Measurements from ENCODE around the gene ATG14. TPM values are rescaled to one million over a fixed set of nuclear protein-coding genes. Genes with fewer than 3 reads are reported as not detected.
A peak's percentile ranks its signal among the peaks of the same experiment; 100 is the strongest.

ATG14 gene
- polyA plus RNA-seq, 1 of the 3 experiments (the other 2 are of a cell fraction) = 4.3 TPM

DNA sequence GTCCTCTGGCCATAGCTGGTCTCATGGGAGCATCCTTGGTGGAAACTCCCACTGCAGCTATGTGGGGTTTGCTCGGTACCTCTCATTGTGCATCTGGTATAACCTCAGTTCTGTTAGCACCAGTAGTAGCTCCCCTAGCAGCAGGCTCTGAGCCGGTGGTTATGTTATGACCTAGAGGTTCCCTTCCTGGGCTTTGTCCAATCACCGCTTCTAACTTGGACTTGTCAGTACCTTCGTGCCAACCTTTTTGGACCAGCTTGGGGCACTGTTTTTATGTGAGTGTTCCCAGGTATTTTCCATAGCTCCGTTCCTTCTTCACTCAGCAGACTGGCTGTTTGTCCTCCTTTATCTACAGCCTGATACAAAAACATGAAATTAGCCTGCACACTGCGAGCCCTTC is 55.7 kb downstream of the ATG14 start:
- CTCF ChIA-PET = interaction anchor here (1.0 to 5.2 kb wide), 15 partner anchors 8 to 144 kb away, joined by 3 to 94 read pairs (median 12); partner anchors contain the start of gene FBXO34

DNA sequence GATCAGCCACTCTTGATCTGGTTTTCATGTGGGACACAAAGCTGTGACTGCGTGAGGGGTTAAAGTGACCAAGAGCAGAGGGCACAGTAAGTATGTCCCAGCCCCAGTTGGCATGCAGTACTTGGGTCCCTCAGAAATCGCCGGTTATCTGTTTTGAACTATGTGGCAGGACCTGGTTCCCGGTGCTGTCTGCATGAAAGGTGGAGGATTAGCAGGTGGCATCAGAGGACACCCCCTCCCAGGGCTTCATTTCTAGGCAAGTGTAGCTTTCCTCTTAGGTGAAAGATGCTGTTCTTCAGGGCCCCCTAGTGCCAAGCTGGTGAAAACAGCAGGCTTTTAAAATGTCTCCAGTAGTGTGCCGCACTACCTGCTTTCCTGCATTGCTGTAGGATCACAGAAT is 57.1 kb downstream of the ATG14 start:
- no peaks in the 10 kb centered on the region; the same call in 1 of the 2 replicates for H3K79me2 ChIP-seq (ENCODE audit: insufficient read depth)
- H3K9me3 ChIP-seq = no peaks in the 10 kb centered on the region
- no peak overlapping the region for H2AFZ ChIP-seq (ENCODE audit: low read depth)
- no peaks in the 10 kb centered on the region; a peak in 1 of 4 replicates for H3K4me1 ChIP-seq (ENCODE audit: control insufficient read depth in 1 of 2, insufficient read depth in 2 of 2, low read depth in 1 of 2, low read length in 1 of 2)
- H3K4me2 ChIP-seq = no peak overlapping the region
- peak; percentile 63 for DNase-seq
- no peak overlapping the region; a peak in 1 of 4 replicates for H3K27ac ChIP-seq (ENCODE audit: low read depth in 2 of 2, low read length in 1 of 2)
- no peak overlapping the region for H3K4me3 ChIP-seq (ENCODE audit: low read depth in 2 of 2, low read length in 1 of 2)
- peaks cover 22 to 42% of the 10 kb centered on the region in 2 experiments for H3K36me3 ChIP-seq (replicated peaks in 1 of 2; ENCODE audit: control insufficient read depth in 1 of 2, insufficient read depth in 2 of 2, low read length in 1 of 2)
- ChIA-PET CTCF (interaction anchor here (0.6 to 5.2 kb wide), 45 partner anchors 8 to 1126 kb away, joined by 3 to 94 read pairs (median 5); partner anchors contain the start of genes FBXO34 and MAPK1IP1L), POLR2A (no interaction called here)
- no peaks in the 10 kb centered on the region for H3K9me2 ChIP-seq
- H4K20me1 ChIP-seq (ENCODE audit: insufficient read depth) = no peaks in the 10 kb centered on the region
- H3F3A ChIP-seq (replicated peaks; ENCODE audit: insufficient read depth) = no peaks in the 10 kb centered on the region
- WGBS (ENCODE audit: low lambda C conversion rate) = 66% methylated on average over 4 of the region's 5 CpGs
- H3K9ac ChIP-seq = no peak overlapping the region
- H3K27me3 ChIP-seq (ENCODE audit: insufficient read depth) = no peaks in the 10 kb centered on the region
- TF ChIP-seq TAF1 (IDR thresholded peaks at IDR 0.05; ENCODE audit: borderline replicate concordance, low read depth, low read length) = no peak
- TF ChIP-seq, protein P1, sequence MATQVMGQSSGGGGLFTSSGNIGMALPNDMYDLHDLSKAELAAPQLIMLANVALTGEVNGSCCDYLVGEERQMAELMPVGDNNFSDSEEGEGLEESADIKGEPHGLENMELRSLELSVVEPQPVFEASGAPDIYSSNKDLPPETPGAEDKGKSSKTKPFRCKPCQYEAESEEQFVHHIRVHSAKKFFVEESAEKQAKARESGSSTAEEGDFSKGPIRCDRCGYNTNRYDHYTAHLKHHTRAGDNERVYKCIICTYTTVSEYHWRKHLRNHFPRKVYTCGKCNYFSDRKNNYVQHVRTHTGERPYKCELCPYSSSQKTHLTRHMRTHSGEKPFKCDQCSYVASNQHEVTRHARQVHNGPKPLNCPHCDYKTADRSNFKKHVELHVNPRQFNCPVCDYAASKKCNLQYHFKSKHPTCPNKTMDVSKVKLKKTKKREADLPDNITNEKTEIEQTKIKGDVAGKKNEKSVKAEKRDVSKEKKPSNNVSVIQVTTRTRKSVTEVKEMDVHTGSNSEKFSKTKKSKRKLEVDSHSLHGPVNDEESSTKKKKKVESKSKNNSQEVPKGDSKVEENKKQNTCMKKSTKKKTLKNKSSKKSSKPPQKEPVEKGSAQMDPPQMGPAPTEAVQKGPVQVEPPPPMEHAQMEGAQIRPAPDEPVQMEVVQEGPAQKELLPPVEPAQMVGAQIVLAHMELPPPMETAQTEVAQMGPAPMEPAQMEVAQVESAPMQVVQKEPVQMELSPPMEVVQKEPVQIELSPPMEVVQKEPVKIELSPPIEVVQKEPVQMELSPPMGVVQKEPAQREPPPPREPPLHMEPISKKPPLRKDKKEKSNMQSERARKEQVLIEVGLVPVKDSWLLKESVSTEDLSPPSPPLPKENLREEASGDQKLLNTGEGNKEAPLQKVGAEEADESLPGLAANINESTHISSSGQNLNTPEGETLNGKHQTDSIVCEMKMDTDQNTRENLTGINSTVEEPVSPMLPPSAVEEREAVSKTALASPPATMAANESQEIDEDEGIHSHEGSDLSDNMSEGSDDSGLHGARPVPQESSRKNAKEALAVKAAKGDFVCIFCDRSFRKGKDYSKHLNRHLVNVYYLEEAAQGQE (IDR thresholded peaks at IDR 0.05; ENCODE audit: low read depth, low read length) = no peak
- peak; percentile 77 for TF ChIP-seq SMC3 (IDR thresholded peaks at IDR 0.05; ENCODE audit: low read depth, low read length)
- TF ChIP-seq MXI1 (IDR thresholded peaks at IDR 0.05; ENCODE audit: low read depth, low read length) = no peak
- TF ChIP-seq ELF1 (IDR thresholded peaks at IDR 0.05) = no peak
- no peak for TF ChIP-seq EP300 (IDR thresholded peaks at IDR 0.05; ENCODE audit: borderline replicate concordance in 1 of 2, low read depth in 1 of 2, low read length in 1 of 2)
- no peak for TF ChIP-seq FOSL2 (IDR thresholded peaks at IDR 0.05; ENCODE audit: borderline replicate concordance, low read depth)
- TF ChIP-seq TCF12 (IDR thresholded peaks at IDR 0.05) = no peak
- no peak for TF ChIP-seq MEF2A (IDR thresholded peaks at IDR 0.05; ENCODE audit: borderline replicate concordance, low read depth)

More for the DNA sequence above, 55.7 kb downstream of the ATG14 start:
- Histone ChIP-seq H2AFZ (ENCODE audit: low read depth) (no peak overlapping the region), H3F3A (replicated peaks; ENCODE audit: insufficient read depth) (no peaks in the 10 kb centered on the region), H3K4me1 (ENCODE audit: control insufficient read depth in 1 of 2, insufficient read depth in 2 of 2, low read depth in 1 of 2, low read length in 1 of 2) (no peaks in the 10 kb centered on the region; a peak in 1 of 4 replicates), H4K20me1 (ENCODE audit: insufficient read depth) (no peaks in the 10 kb centered on the region), H3K27me3 (ENCODE audit: insufficient read depth) (no peaks in the 10 kb centered on the region), H3K79me2 (ENCODE audit: insufficient read depth) (no peaks in the 10 kb centered on the region), H3K36me3 (replicated peaks in 1 of 2; ENCODE audit: control insufficient read depth in 1 of 2, insufficient read depth in 2 of 2, low read length in 1 of 2) (peaks cover 13 to 35% of the 10 kb centered on the region in 2 experiments), H3K9me3 (no peaks in the 10 kb centered on the region), H3K27ac (ENCODE audit: low read depth in 2 of 2, low read length in 1 of 2) (no peak overlapping the region), H3K4me3 (ENCODE audit: low read depth in 2 of 2, low read length in 1 of 2) (no peak overlapping the region), H3K9me2 (no peaks in the 10 kb centered on the region), H3K9ac (no peak overlapping the region), H3K4me2 (no peak overlapping the region)
- WGBS (ENCODE audit: low lambda C conversion rate) = 91% methylated on average over 5 of the region's 6 CpGs
- TF ChIP-seq, protein P2, sequence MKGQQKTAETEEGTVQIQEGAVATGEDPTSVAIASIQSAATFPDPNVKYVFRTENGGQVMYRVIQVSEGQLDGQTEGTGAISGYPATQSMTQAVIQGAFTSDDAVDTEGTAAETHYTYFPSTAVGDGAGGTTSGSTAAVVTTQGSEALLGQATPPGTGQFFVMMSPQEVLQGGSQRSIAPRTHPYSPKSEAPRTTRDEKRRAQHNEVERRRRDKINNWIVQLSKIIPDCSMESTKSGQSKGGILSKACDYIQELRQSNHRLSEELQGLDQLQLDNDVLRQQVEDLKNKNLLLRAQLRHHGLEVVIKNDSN (IDR thresholded peaks at IDR 0.05; ENCODE audit: borderline replicate concordance, low read depth) = no peak
- no peak for TF ChIP-seq RCOR1 (IDR thresholded peaks at IDR 0.05; ENCODE audit: low read length)
- TF ChIP-seq, protein P1 (IDR thresholded peaks at IDR 0.05; ENCODE audit: low read depth, low read length) = no peak
- TF ChIP-seq FOXJ3 (CRISPR knock-in tag; IDR thresholded peaks at IDR 0.05) = no peak
- no peak for TF ChIP-seq RFX5 (IDR thresholded peaks at IDR 0.05; ENCODE audit: low read length)
- TF ChIP-seq, protein P3, sequence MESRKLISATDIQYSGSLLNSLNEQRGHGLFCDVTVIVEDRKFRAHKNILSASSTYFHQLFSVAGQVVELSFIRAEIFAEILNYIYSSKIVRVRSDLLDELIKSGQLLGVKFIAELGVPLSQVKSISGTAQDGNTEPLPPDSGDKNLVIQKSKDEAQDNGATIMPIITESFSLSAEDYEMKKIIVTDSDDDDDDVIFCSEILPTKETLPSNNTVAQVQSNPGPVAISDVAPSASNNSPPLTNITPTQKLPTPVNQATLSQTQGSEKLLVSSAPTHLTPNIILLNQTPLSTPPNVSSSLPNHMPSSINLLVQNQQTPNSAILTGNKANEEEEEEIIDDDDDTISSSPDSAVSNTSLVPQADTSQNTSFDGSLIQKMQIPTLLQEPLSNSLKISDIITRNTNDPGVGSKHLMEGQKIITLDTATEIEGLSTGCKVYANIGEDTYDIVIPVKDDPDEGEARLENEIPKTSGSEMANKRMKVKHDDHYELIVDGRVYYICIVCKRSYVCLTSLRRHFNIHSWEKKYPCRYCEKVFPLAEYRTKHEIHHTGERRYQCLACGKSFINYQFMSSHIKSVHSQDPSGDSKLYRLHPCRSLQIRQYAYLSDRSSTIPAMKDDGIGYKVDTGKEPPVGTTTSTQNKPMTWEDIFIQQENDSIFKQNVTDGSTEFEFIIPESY (IDR thresholded peaks at IDR 0.05; ENCODE audit: borderline replicate concordance, low read depth) = no peak
- no peak for TF ChIP-seq YY1 (IDR thresholded peaks at IDR 0.05; ENCODE audit: low read depth)
- TF ChIP-seq MEF2A (IDR thresholded peaks at IDR 0.05; ENCODE audit: borderline replicate concordance, low read depth) = no peak
- no peak for DNase-seq
- POLR2A ChIA-PET = no interaction called here

Data from SK-N-SH (cell line).